OCI-LY7 (cell line): ENCODE data around the gene SLC23A1. TPM values are rescaled to one million over a fixed set of nuclear protein-coding genes. Genes with fewer than 3 reads are reported as not detected.

Source experiments
- BruUV-seq: library from RNA; stranded (reverse); fragments of 400-500 nt; replicated peaks from 2 replicates; lab custom pipeline; 2021; lab: Mats Ljungman, UMichigan
- CTCF ChIA-PET: fragments of 300-600 bp; sonication (Branson Sonifier 250); formaldehyde crosslinking; loops from one replicate; lab custom pipeline; 2022; ENCODE audit warnings: antibody characterized with exemption; ENCODE audit not compliant: unreplicated experiment; lab: Charles Lee
- POLR2A ChIA-PET: fragments of 300-600 bp; sonication (Branson Sonifier 250); formaldehyde crosslinking; loops from one replicate; lab custom pipeline; 2022; ENCODE audit warnings: antibody characterized with exemption; lab: Charles Lee
- DNase-seq: peaks from one replicate; pipeline ENCODE4 v3.0.0-alpha.2; 2015; ENCODE audit warnings: low spot score
- H2AFZ ChIP-seq: fragments of 200-600 bp; sonication (generic), shearing (Covaris generic); 2 replicates; pipeline ENCODE4 v1.6.1; 2014; ENCODE audit warnings: mild to moderate bottlenecking, antibody characterized with exemption, low read length, moderate library complexity
- H3K27ac ChIP-seq: fragments of 200-600 bp; sonication (generic); 2 replicates; pipeline ENCODE4 v1.5.1; 2014; ENCODE audit warnings: mixed run types, low read depth, mild to moderate bottlenecking, moderate library complexity, low read length, inconsistent platforms; ENCODE audit not compliant: poor library complexity, severe bottlenecking
- H3K36me3 ChIP-seq: fragments of 200-600 bp; sonication (generic); 2 replicates; pipeline ENCODE4 v1.6.1; 2014; ENCODE audit warnings: mild to moderate bottlenecking, antibody characterized with exemption, low read length, moderate library complexity, mixed read lengths; ENCODE audit not compliant: insufficient read depth
- H3K4me1 ChIP-seq: fragments of 200-600 bp; sonication (generic); 2 replicates; pipeline ENCODE4 v1.5.1; 2014; ENCODE audit warnings: mild to moderate bottlenecking, low read length; ENCODE audit not compliant: insufficient read depth, poor library complexity, severe bottlenecking
- H3K4me2 ChIP-seq: fragments of 200-600 bp; sonication (generic); 2 replicates; pipeline ENCODE4 v1.6.1; 2014; ENCODE audit warnings: mild to moderate bottlenecking, low read length
- H3K4me3 ChIP-seq: fragments of 200-600 bp; sonication (generic); 2 replicates; pipeline ENCODE4 v1.5.1; 2014; ENCODE audit warnings: mild to moderate bottlenecking, low read depth, low read length; ENCODE audit not compliant: poor library complexity, severe bottlenecking
- H3K79me2 ChIP-seq: fragments of 200-600 bp; sonication (generic); 2 replicates; pipeline ENCODE4 v1.6.1; 2016; ENCODE audit warnings: low read depth, mild to moderate bottlenecking, low read length, moderate library complexity, mixed read lengths; ENCODE audit not compliant: insufficient read depth
- H3K9me2 ChIP-seq: fragments of 200-600 bp; sonication (generic); 2 replicates; pipeline ENCODE4 v1.6.1; 2016; ENCODE audit warnings: mild to moderate bottlenecking, low read length, mixed read lengths; ENCODE audit not compliant: insufficient read depth
- H3K9me3 ChIP-seq: fragments of 200-600 bp; sonication (generic); 2 replicates; pipeline ENCODE4 v1.6.1; 2014; ENCODE audit warnings: mild to moderate bottlenecking, mixed run types, low read length, mixed read lengths
- H4K20me1 ChIP-seq: fragments of 200-600 bp; sonication (generic); 2 replicates; pipeline ENCODE4 v1.6.1; 2014; ENCODE audit warnings: mild to moderate bottlenecking, antibody characterized with exemption, low read length, moderate library complexity, mixed read lengths; ENCODE audit not compliant: insufficient read depth
- CTCF ChIP-seq: fragments of 200-600 bp; sonication (generic); conservative IDR thresholded peaks from 2 replicates; pipeline ENCODE4 v1.5.1; 2014; ENCODE audit warnings: mild to moderate bottlenecking, antibody characterized with exemption, low read length, moderate library complexity, mixed read lengths
- EZH2phosphoT487 ChIP-seq: fragments of 200-600 bp; sonication (generic); IDR thresholded peaks from 2 replicates; pipeline ENCODE4 v1.6.1; 2018; ENCODE audit warnings: low read depth, borderline replicate concordance, mild to moderate bottlenecking, mixed run types, antibody characterized with exemption, low read length, moderate library complexity, mixed read lengths
- intact Hi-C: fragments of 100-400 bp; cut with micrococcal nuclease; formaldehyde crosslinking; loops from one replicate; pipeline ENCODE4 v1.10.0; 2022; ENCODE audit not compliant: unreplicated experiment
- total RNA-seq, 2 experiments: library from RNA; depleted of rRNA in 1 of 2; stranded (reverse); fragments of >200 nt in 1 of 2; shearing (Covaris generic) in 1 of 2; gene quantifications; 2 replicates each; pipeline ENCODE4 v1.2.3, GENCODE V29; 2014 to 2022

Gene SLC23A1
- total RNA-seq, 2 experiments from 2014 or later, result 20.3 to 63.1 TPM

DNA sequence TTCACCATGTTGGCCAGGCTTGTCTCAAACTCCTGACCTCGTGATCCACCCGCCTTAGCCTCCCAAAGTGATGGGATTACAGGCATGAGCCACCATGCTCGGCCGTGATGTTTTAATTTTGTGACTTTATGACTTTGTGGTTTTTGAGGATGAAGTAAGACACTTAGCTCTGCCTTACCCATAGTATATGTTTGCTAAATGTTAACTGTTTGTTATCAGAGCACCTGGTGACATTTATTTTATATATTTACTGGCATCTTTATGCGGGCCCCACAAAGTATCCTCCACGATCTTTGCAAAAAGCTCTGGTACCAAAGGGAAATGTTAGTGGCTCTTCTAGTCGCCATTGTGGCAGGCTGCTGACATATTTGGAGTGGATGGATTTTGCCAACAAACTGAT lies 6.7 kb downstream of the SLC23A1 start:
- Histone ChIP-seq H3K4me3 (no peak overlapping the region), H3K36me3 (peaks cover 57% of the 10 kb centered on the region), H3K79me2 (no peaks in the 10 kb centered on the region), H4K20me1 (no peaks in the 10 kb centered on the region), H3K9me3 (no peaks in the 10 kb centered on the region), H3K9me2 (no peaks in the 10 kb centered on the region), H3K4me2 (no peak overlapping the region), H3K27ac (no peak overlapping the region), H3K4me1 (no peaks in the 10 kb centered on the region), H2AFZ (no peak overlapping the region)
- TF ChIP-seq EZH2phosphoT487, result no peak
- TF ChIP-seq CTCF, result no peak
- POLR2A ChIA-PET, result interaction anchor here (0.6 to 1.2 kb wide), 3 partner anchors 13 to 88 kb away, joined by 3 to 5 read pairs (median 5); partner anchors contain the start of gene MZB1
- DNase-seq, result no peak
- BruUV-seq, result no TSS peak
- intact Hi-C loops, result no loop called here
- CTCF ChIA-PET, result no interaction called here

GRCh38 chr5:139374909-139375308 lies 8.2 kb downstream of the SLC23A1 start:
- Histone ChIP-seq H3K9me3 (no peaks in the 10 kb centered on the region), H3K27ac (no peak overlapping the region), H3K4me2 (no peak overlapping the region), H3K9me2 (no peaks in the 10 kb centered on the region), H4K20me1 (no peaks in the 10 kb centered on the region), H3K4me3 (no peak overlapping the region), H3K4me1 (no peaks in the 10 kb centered on the region), H3K36me3 (peaks cover 70% of the 10 kb centered on the region), H3K79me2 (no peaks in the 10 kb centered on the region), H2AFZ (no peak overlapping the region)
- ChIA-PET POLR2A (no interaction called here), CTCF (interaction anchor here (0.6 kb wide), 1 partner anchor 357 kb away, joined by 3 read pairs; no protein-coding TSS in a partner anchor)
- TF ChIP-seq EZH2phosphoT487 (no peak), CTCF (no peak)
- DNase-seq, result no peak
- intact Hi-C loops, result no loop called here
- no TSS peak for BruUV-seq
